Measurements from ENCODE around the gene HOXC5.
A peak's percentile ranks its signal among the peaks of the same experiment; 100 is the strongest.

HOXC5 gene

GRCh38 chr12:54006559-54007220 lies 26.2 kb upstream of the HOXC5 start:
- DNase-seq (ENCODE audit: low read depth in 2 of 2) = no peak

GRCh38 chr12:54007538-54008259 lies 25.2 kb upstream of the HOXC5 start:
- DNase-seq (ENCODE audit: low read depth in 2 of 2) = no peak

GRCh38 chr12:54008260-54008552 lies 24.6 kb upstream of the HOXC5 start:
- DNase-seq (ENCODE audit: low read depth in 2 of 2) = no peak

DNA sequence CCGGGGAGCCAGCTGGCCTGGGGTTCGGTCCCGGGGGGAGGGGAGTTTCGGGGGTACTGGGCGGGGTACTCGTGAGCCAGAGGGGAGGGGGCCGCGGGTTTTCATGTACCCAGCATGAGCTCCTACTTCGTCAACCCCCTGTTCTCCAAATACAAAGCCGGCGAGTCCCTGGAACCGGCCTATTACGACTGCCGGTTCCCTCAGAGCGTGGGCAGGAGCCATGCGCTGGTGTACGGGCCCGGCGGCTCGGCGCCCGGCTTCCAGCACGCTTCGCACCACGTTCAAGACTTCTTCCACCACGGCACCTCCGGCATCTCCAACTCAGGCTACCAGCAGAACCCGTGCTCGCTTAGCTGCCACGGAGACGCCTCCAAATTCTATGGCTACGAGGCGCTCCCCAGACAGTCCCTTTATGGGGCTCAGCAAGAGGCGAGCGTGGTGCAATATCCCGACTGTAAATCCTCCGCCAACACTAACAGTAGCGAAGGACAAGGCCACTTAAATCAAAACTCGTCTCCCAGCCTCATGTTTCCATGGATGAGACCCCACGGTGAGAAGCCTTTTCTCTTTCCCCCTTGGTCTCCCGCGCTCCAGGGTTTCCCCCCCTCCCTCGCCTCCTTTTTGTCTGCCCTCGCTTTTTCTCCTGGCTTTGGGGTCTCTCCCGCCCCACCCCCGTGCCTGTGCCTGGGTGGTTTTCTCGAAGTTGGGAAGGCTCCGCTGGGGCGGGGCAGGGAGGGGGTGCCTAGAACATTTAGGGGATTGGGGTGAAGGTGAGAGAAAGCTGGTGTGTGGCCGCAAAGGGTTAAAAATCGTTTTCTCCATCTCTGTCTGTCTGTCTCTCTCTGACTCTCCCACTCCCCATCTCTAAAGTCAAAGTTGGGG lies 23.4 kb upstream of the HOXC5 start:
- DNase-seq (ENCODE audit: low read depth in 2 of 2) = no peak

DNA sequence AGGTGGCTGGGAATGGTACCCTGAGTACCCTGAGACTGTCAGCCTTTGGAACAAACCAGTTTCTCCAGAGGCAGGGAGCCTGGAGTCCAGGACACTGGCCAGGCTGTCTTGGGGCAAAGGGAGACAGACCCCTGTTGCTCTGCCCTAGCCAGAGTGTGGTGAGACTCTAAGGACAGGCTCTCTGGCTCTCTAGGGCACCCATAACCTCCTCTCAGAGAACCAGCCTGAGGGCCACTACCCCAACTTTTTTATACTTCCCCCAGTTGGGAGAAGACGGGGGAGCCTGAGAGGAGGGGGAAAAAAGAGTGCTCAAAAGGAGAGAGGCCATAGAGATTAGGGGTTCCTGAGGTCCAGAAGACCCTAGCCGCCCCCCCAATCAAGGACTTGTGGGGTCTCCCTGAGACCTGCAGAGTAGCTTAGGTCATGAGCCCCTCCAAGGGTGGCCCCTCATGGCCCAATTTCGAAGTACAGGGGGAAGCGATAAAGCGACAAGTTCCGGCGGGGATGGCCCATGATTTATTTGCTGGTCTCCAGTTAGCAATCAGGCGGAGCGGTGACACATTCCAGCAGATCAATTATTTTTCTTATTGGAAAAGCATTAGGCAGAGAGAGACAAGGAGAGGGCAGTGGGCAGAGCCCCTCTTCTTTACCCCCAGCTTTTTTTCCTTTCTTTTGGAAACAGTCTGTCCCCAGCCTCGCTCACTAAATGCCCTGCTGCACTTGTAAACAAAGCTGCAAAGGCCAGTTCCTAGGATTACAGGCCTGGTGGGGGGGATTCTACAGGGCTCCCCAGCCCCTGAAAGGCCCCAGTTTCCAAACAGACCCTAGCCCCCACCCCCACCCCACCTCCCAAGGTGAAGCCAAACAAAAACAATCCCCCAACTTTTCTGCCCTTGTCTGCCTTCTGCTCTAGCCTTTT lies 22.5 kb upstream of the HOXC5 start:
- DNase-seq (ENCODE audit: low read depth in 2 of 2) = no peak

DNA sequence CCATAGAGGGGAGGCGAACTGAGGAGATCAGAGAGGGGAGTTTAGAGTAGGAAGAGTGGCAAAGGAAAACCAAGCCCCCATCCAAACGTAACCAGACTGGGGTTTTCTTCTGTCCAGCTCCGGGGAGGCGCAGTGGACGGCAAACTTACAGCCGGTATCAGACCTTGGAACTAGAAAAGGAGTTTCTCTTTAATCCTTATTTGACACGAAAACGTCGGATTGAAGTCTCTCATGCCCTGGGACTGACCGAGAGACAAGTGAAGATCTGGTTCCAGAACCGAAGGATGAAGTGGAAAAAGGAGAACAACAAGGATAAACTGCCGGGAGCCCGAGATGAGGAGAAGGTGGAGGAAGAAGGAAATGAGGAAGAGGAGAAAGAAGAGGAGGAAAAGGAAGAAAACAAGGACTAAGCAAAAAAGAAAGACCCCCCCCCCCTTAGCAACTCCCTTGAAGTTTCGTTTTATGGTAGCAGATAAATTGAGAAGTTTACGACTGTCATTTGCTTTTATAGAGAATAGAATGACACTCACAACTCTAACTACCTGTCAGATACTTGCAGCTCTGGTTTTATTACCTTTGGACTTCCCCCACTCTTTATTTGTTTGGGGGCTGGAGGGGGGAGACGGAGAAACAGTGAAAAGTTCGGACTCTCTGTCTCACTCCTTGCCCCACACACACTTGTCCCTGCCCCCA lies 21.7 kb upstream of the HOXC5 start:
- no peak for DNase-seq (ENCODE audit: low read depth in 2 of 2)

GRCh38 chr12:54011665-54012532 lies 21.0 kb upstream of the HOXC5 start:
- DNase-seq (ENCODE audit: low read depth in 2 of 2) = no peak

DNA sequence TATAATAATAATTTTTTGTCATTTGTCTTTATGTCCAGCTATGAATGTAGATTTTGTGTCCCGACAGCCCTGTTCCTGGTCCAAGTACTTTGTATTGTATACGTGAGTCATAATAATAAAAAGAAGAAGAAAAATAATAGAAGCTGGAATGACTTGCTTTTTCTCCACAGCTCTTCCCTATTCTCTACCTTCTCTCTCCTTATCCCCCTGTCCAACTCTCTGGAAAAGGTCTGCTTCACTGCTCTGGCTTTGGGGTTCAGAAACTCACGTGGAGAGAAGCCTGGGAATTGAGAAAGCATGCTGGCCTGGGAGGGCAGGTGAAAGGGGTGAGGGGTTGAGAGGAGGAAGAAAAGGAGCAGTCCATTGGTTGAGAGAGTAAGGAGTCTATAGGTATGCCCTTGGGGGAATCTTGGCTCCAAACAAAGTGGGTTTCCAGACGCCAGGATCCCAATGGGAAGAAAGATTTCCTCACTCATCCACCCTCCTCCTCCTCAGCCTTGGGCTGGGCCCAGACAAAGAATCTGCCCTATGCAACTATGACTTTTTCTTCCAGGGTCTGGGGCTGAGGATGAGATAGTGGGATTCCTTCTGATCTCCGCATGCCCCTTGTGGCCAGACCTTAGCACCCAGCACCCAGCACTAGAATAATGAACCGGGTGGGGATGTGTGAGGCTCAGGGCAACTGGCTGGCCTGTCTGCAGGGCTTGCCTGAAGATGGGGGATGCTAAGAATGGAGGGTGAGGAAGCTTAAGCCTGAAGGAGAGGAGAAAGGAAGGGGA lies 20.0 kb upstream of the HOXC5 start:
- no peak for DNase-seq (ENCODE audit: low read depth in 2 of 2)

DNA sequence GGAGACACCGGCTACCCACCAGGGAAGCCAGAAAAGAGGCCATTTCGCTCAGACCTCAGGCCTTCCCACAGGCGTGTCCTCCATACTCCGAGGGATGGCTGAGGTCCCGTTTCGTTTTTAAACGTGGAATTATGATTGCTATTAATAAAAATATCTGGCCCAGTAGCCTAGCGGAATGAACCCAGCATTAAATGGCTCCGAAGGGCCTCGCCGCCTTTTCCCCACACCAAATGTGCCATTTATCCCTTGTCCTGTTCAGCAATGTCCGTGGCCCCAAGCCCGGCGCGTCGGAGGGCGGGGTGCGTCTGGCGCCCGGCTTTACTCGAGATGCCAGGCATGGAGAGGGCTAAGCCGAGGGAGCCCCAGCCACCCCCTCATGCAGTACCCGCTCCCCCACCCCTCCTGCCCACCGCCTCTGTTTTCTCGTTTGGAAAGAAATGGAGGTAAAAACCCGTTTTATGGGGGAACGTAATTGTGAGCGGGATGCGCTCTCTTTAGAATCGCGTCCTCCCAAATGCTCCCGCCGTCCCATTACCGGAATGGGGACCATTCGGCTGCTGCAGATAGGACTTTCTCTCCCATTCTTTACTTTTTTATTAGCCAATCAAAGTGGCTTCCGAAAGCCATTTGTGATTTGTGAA lies 18.4 kb upstream of the HOXC5 start:
- DNase-seq (ENCODE audit: low read depth in 2 of 2) = no peak

DNA sequence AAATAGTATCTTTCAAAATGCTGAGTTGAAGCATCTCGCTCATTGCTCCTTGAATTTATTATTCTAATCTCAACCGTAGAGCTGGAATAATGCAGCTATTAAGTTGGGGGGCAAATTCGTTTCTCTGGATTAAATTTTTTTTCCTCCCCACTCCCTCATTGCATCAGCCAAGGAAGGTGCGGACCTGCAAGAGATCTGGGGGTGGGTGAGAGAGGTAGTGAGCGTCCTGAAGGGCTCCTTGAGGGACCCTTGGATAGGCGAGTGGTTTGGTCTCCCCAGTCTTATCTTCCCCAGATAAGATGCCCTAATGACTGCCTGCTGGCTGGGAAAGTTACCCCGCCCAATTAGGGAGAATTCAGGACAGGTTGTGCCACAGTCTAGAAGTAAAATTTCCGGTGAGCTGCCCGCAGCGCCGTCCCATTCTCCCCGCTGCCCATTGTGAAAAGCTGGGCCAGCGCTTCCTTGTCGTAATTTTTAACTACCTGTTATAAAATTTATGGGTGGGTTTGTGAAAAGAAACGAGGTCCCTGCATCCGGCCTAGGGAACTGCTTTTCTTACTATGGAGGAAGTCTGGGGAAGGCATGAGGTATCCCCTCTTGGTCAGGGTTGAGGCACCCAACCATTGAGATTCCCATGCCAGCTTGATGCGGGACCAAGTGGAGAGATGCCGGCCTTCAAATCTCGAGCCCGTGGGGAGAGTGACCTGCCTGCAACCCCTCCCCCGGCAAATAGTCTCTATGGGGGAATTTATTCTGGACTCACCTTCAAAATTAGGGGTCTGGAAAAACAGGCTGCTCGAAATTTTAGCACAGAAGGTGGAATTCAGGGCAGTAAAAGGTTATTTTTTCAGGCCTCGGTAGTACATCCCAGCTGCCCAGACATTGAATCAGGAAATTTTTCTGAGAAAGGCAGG lies 17.6 kb upstream of the HOXC5 start:
- DNase-seq (ENCODE audit: low read depth in 2 of 2) = no peak

GRCh38 chr12:54016051-54016450 lies 16.8 kb upstream of the HOXC5 start:
- DNase-seq (ENCODE audit: low read depth in 2 of 2) = no peak

DNA sequence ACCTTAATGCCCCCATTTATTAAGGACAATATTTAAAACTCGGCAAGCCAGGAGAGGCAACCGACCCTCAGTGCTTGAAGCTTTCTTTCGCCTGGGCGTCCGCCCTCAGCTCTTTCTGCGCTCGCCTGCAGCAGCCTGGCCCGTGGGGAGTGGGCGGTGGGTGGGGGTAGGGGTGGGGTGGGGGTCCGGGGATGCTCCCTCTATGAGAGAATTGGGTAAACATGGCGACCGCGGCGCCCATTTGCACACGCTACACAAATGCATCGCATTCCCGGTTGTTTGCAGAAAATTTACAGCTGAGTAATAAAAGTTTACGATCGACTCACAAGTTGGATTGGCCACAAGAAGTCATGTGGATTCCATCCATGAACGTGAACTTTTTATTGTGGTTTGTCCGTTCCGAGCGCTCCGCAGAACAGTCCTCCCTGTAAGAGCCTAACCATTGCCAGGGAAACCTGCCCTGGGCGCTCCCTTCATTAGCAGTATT lies 16.3 kb upstream of the HOXC5 start:
- DNase-seq (ENCODE audit: low read depth in 2 of 2) = no peak

DNA sequence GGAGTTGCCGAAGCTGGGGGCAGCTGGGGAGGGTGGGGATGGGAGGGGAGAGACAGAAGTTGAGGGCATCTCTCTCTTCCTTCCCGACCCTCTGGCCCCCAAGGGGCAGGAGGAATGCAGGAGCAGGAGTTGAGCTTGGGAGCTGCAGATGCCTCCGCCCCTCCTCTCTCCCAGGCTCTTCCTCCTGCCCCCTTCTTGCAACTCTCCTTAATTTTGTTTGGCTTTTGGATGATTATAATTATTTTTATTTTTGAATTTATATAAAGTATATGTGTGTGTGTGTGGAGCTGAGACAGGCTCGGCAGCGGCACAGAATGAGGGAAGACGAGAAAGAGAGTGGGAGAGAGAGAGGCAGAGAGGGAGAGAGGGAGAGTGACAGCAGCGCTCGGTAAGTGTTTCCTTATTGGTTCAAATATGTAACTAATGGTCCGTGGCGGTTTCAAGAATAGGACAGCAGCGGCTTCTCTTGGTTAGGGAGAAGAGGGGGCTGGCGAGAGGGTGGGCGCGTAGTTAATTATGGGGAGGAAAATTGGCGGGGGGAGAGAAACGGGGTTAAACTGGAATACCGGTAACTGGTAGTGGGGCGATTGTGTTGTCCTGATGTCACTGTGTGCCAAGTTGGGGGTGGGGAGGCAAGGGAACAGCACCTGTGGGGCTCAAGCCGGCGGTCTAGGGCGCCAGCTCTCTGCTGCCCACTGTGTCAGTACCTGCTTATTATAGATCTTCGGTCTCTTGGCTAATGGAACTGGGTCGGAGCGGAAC lies 15.6 kb upstream of the HOXC5 start:
- DNase-seq (ENCODE audit: low read depth in 2 of 2) = no peak

DNA sequence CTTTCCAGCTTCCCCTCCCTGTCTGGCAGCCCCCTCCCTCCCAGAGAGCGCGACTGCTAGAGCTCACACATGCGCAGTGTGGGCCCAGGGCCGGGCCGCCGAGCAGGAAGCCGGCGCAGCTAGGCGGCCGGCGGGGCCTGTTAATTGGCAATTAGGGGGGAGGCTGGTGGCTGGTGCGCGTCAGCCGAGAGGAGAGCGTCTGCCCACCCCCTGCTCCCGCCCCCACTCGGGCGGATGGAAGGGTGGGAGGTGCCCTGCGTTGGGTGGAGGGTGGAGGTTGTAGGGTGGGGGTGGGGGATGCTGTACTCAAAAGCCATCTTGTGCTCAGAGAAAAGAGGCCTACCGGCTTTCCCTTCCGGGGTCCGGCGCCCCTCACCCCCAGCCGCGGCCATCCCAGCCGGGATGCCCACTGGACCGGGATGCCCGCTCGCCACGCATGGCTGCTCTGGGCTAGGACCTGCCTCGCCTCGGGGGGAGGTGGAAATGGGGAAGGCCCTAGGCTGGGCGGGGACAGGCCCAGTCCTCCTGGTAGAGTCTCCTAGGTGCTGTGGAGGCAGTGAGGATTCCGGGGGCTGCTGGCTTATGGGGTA lies 14.9 kb upstream of the HOXC5 start:
- DNase-seq (ENCODE audit: low read depth in 2 of 2) = peak; percentile 35 to 63

DNA sequence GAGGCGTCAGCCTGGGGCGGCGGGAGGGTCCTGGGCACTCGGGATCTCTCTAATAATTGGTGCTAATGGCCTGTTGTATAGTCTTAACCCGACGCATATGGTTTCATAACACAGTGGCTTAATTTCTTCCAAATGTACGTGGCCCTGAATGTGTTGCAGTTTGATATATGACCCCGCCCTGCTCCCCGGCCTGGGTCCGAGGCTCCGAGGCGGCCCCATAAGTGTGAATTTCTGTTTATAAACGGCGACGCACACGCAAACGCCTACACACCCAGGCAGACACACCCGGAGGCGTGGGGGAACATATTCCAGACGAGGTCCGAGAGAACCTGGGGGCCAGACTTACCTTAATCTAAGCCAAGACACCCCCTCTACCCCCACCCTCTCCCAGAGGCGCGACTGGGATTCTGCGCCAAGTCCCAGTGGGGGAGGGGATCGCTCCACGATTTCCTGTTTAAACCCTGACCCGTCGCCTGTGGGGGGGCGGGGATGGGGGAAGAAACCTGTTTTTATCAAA lies 14.3 kb upstream of the HOXC5 start:
- no peak for DNase-seq (ENCODE audit: low read depth in 2 of 2)

GRCh38 chr12:54019091-54019811 lies 13.6 kb upstream of the HOXC5 start:
- no peak for DNase-seq (ENCODE audit: low read depth in 2 of 2)

All from stimulated activated CD8-positive, alpha-beta memory T cell treated with anti-CD3 and anti-CD28 coated beads, Interleukin-2, amount 100 ng/mL, for 1 hour (primary cell).